ENCODE results near the gene PTPRG. TPM values are rescaled to one million over a fixed set of nuclear protein-coding genes. Genes with fewer than 3 reads are reported as not detected.

PTPRG gene
- total RNA-seq, 2 experiments from 2014 or later, result 0.13 to 0.70 TPM

DNA sequence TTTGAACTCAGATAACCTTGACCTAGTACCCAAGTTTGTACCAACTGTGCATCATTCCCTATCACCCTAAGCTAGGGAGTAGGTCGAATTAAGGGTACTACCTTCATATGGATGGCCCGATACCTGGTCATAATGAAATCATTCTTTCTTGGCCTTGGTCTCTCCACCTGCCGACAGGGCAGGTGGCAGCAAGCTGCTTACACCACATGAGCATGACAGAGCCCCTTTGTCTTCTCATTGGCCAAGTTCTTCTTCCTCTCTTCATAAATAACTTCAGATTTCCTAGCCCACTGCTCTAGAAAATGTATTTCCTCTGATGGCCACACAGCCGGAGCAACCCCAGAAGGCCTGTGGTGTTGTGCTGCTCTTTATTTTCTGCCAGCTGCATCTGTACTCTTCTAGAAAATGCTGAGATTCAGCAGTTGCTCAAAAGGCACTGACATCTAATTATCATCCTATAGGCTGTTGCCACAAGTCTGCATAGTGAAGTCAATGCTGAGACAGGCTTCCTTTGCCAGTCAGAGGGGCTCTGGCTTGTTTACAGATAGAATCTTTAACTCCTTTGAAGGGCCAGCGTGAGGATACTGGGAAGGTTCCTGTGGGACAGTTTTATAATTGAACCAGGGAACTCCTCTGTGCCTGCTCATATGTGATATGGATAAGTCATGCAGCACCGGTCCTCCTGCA, 304.2 kb downstream of the PTPRG start:
- H3K9me3 ChIP-seq (ENCODE audit: low read length), result no peaks in the 10 kb centered on the region
- no peak for TF ChIP-seq EZH2phosphoT487 (IDR thresholded peaks at IDR 0.05; ENCODE audit: borderline replicate concordance, low read depth, low read length)
- TF ChIP-seq, protein P1, sequence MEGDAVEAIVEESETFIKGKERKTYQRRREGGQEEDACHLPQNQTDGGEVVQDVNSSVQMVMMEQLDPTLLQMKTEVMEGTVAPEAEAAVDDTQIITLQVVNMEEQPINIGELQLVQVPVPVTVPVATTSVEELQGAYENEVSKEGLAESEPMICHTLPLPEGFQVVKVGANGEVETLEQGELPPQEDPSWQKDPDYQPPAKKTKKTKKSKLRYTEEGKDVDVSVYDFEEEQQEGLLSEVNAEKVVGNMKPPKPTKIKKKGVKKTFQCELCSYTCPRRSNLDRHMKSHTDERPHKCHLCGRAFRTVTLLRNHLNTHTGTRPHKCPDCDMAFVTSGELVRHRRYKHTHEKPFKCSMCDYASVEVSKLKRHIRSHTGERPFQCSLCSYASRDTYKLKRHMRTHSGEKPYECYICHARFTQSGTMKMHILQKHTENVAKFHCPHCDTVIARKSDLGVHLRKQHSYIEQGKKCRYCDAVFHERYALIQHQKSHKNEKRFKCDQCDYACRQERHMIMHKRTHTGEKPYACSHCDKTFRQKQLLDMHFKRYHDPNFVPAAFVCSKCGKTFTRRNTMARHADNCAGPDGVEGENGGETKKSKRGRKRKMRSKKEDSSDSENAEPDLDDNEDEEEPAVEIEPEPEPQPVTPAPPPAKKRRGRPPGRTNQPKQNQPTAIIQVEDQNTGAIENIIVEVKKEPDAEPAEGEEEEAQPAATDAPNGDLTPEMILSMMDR (conservative IDR thresholded peaks at IDR 0.05; ENCODE audit: low read length), result no peak
- intact Hi-C loops (cut with micrococcal nuclease; ENCODE audit: unreplicated experiment), result no loop called here
- CTCF ChIA-PET (ENCODE audit: unreplicated experiment), result no interaction called here
- no peak overlapping the region for H3K4me3 ChIP-seq (ENCODE audit: low read depth, low read length, poor library complexity, severe bottlenecking)
- H2AFZ ChIP-seq (ENCODE audit: low read length), result no peak overlapping the region
- H3K4me2 ChIP-seq (ENCODE audit: low read length), result no peak overlapping the region
- POLR2A ChIA-PET, result interaction anchor here (0.6 kb wide), 1 partner anchor 51 kb away, joined by 6 read pairs; no protein-coding TSS in a partner anchor
- H3K36me3 ChIP-seq (ENCODE audit: insufficient read depth, low read length), result no peaks in the 10 kb centered on the region
- no peak for DNase-seq (ENCODE audit: low spot score)
- no peak overlapping the region for H3K27ac ChIP-seq (ENCODE audit: low read depth, low read length, poor library complexity, severe bottlenecking)
- H4K20me1 ChIP-seq (ENCODE audit: insufficient read depth, low read length), result no peaks in the 10 kb centered on the region
- H3K9me2 ChIP-seq (ENCODE audit: insufficient read depth, low read length), result no peaks in the 10 kb centered on the region
- H3K4me1 ChIP-seq (ENCODE audit: insufficient read depth, low read length, poor library complexity, severe bottlenecking), result no peaks in the 10 kb centered on the region
- BruUV-seq (replicated peaks), result no TSS peak
- no peaks in the 10 kb centered on the region for H3K79me2 ChIP-seq (ENCODE audit: insufficient read depth, low read depth, low read length)

GRCh38 chr3:61866153-61866542, 304.8 kb downstream of the PTPRG start:
- no peak for DNase-seq (ENCODE audit: low spot score)
- Histone ChIP-seq H3K9me2 (ENCODE audit: insufficient read depth, low read length) (no peaks in the 10 kb centered on the region), H3K4me3 (ENCODE audit: low read depth, low read length, poor library complexity, severe bottlenecking) (no peak overlapping the region), H3K36me3 (ENCODE audit: insufficient read depth, low read length) (no peaks in the 10 kb centered on the region), H3K27ac (ENCODE audit: low read depth, low read length, poor library complexity, severe bottlenecking) (no peak overlapping the region), H3K9me3 (ENCODE audit: low read length) (no peaks in the 10 kb centered on the region), H4K20me1 (ENCODE audit: insufficient read depth, low read length) (no peaks in the 10 kb centered on the region), H3K79me2 (ENCODE audit: insufficient read depth, low read depth, low read length) (no peaks in the 10 kb centered on the region), H3K4me2 (ENCODE audit: low read length) (no peak overlapping the region), H3K4me1 (ENCODE audit: insufficient read depth, low read length, poor library complexity, severe bottlenecking) (no peaks in the 10 kb centered on the region), H2AFZ (ENCODE audit: low read length) (no peak overlapping the region)
- CTCF ChIA-PET (ENCODE audit: unreplicated experiment), result no interaction called here
- intact Hi-C loops (cut with micrococcal nuclease; ENCODE audit: unreplicated experiment), result no loop called here
- TF ChIP-seq, protein P1 (conservative IDR thresholded peaks at IDR 0.05; ENCODE audit: low read length), result no peak
- TF ChIP-seq EZH2phosphoT487 (IDR thresholded peaks at IDR 0.05; ENCODE audit: borderline replicate concordance, low read depth, low read length), result no peak
- POLR2A ChIA-PET, result interaction anchor here (0.6 kb wide), 1 partner anchor 52 kb away, joined by 6 read pairs; no protein-coding TSS in a partner anchor
- BruUV-seq (replicated peaks), result no TSS peak

DNA sequence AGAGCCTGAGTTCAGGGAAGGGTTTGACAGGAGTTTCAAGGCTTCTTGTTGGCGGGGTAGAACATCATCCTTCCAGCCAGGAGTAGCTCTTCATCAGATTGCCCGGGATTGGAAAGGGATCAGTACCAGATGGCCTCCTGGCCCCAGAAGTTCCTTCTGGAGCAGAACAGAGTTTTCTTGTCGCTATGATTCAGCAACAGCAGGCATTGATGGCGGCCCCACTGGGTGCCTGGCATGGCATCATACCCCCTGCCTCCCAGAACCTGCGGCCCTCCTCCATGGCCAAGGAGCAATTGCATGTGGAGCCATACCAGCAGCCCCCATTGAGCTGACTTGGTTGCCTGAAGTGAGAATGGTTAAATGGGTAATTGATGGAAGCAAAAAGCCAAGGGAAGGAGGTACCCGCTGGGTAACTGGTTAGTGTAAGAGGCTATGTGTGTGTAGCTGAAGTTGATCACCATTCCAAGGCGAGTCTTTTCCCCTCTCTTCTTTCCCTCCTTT, 305.6 kb downstream of the PTPRG start:
- Histone ChIP-seq H4K20me1 (ENCODE audit: insufficient read depth, low read length) (no peaks in the 10 kb centered on the region), H3K79me2 (ENCODE audit: insufficient read depth, low read depth, low read length) (no peaks in the 10 kb centered on the region), H3K9me2 (ENCODE audit: insufficient read depth, low read length) (no peaks in the 10 kb centered on the region), H3K27ac (ENCODE audit: low read depth, low read length, poor library complexity, severe bottlenecking) (no peak overlapping the region), H3K9me3 (ENCODE audit: low read length) (no peaks in the 10 kb centered on the region), H3K4me1 (ENCODE audit: insufficient read depth, low read length, poor library complexity, severe bottlenecking) (no peaks in the 10 kb centered on the region), H3K4me3 (ENCODE audit: low read depth, low read length, poor library complexity, severe bottlenecking) (no peak overlapping the region), H3K36me3 (ENCODE audit: insufficient read depth, low read length) (no peaks in the 10 kb centered on the region), H3K4me2 (ENCODE audit: low read length) (no peak overlapping the region), H2AFZ (ENCODE audit: low read length) (no peak overlapping the region)
- DNase-seq (ENCODE audit: low spot score), result no peak
- ChIA-PET CTCF (ENCODE audit: unreplicated experiment) (no interaction called here), POLR2A (interaction anchor here (0.9 kb wide), 1 partner anchor 9 kb away, joined by 3 read pairs; no protein-coding TSS in a partner anchor)
- no TSS peak for BruUV-seq (replicated peaks)
- TF ChIP-seq EZH2phosphoT487 (IDR thresholded peaks at IDR 0.05; ENCODE audit: borderline replicate concordance, low read depth, low read length), result no peak
- TF ChIP-seq, protein P1 (conservative IDR thresholded peaks at IDR 0.05; ENCODE audit: low read length), result no peak
- intact Hi-C loops (cut with micrococcal nuclease; ENCODE audit: unreplicated experiment), result no loop called here
